Osteocyte (in vitro differentiated cells): ENCODE results near the gene CBLB. TPM values are rescaled to one million over a fixed set of nuclear protein-coding genes. Genes with fewer than 3 reads are reported as not detected.

Experiments
- DNase-seq: peaks from one replicate; pipeline ENCODE4 v3.0.0; 2021; ENCODE audit warnings: mixed read lengths; ENCODE audit not compliant: unreplicated experiment; ENCODE audit errors: extremely low spot score
- H3K27ac Mint-ChIP-seq: one replicate; pipeline ENCODE4 v1.8.0; 2021; ENCODE audit warnings: mild to moderate bottlenecking, mixed read lengths; ENCODE audit not compliant: unreplicated experiment
- H3K27me3 Mint-ChIP-seq: one replicate; pipeline ENCODE4 v1.8.0; 2021; ENCODE audit warnings: mixed read lengths; ENCODE audit not compliant: unreplicated experiment
- H3K36me3 Mint-ChIP-seq: one replicate; pipeline ENCODE4 v1.8.0; 2021; ENCODE audit warnings: mixed read lengths; ENCODE audit not compliant: unreplicated experiment
- H3K4me1 Mint-ChIP-seq: one replicate; pipeline ENCODE4 v1.8.0; 2021; ENCODE audit warnings: mixed read lengths; ENCODE audit not compliant: unreplicated experiment
- H3K4me3 Mint-ChIP-seq: one replicate; pipeline ENCODE4 v1.8.0; 2021; ENCODE audit warnings: mild to moderate bottlenecking, moderate library complexity, mixed read lengths; ENCODE audit not compliant: unreplicated experiment
- H3K9me3 Mint-ChIP-seq: one replicate; pipeline ENCODE4 v1.8.0; 2021; ENCODE audit warnings: mixed read lengths; ENCODE audit not compliant: unreplicated experiment
- total RNA-seq: library from RNA; stranded (reverse); gene quantifications from 2 replicates; pipeline ENCODE4 v1.2.1, GENCODE V29; 2021
- TF ChIP-seq, protein P1 (sequence below): fragments of 200-600 bp; sonication (generic); IDR thresholded peaks from 2 replicates; pipeline ENCODE4 v1.5.0; 2021; ENCODE audit warnings: antibody characterized with exemption, mild to moderate bottlenecking, moderate library complexity

Gene CBLB
- total RNA-seq, 1 donor from 2014 or later: 28.8 TPM

- peaks cover 12% of the 10 kb centered on the region for H3K4me1 Mint-ChIP-seq
- TF ChIP-seq, protein P1, sequence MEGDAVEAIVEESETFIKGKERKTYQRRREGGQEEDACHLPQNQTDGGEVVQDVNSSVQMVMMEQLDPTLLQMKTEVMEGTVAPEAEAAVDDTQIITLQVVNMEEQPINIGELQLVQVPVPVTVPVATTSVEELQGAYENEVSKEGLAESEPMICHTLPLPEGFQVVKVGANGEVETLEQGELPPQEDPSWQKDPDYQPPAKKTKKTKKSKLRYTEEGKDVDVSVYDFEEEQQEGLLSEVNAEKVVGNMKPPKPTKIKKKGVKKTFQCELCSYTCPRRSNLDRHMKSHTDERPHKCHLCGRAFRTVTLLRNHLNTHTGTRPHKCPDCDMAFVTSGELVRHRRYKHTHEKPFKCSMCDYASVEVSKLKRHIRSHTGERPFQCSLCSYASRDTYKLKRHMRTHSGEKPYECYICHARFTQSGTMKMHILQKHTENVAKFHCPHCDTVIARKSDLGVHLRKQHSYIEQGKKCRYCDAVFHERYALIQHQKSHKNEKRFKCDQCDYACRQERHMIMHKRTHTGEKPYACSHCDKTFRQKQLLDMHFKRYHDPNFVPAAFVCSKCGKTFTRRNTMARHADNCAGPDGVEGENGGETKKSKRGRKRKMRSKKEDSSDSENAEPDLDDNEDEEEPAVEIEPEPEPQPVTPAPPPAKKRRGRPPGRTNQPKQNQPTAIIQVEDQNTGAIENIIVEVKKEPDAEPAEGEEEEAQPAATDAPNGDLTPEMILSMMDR: no peak
- H3K4me3 Mint-ChIP-seq: no peak overlapping the region
- no peak overlapping the region for H3K27ac Mint-ChIP-seq
- H3K27me3 Mint-ChIP-seq: no peaks in the 10 kb centered on the region
- DNase-seq: no peak
- peaks cover 24% of the 10 kb centered on the region for H3K36me3 Mint-ChIP-seq
- H3K9me3 Mint-ChIP-seq: no peaks in the 10 kb centered on the region
These were observed 113.5 kb downstream of the CBLB start for GRCh38 chr3:105755121-105755886.

DNA sequence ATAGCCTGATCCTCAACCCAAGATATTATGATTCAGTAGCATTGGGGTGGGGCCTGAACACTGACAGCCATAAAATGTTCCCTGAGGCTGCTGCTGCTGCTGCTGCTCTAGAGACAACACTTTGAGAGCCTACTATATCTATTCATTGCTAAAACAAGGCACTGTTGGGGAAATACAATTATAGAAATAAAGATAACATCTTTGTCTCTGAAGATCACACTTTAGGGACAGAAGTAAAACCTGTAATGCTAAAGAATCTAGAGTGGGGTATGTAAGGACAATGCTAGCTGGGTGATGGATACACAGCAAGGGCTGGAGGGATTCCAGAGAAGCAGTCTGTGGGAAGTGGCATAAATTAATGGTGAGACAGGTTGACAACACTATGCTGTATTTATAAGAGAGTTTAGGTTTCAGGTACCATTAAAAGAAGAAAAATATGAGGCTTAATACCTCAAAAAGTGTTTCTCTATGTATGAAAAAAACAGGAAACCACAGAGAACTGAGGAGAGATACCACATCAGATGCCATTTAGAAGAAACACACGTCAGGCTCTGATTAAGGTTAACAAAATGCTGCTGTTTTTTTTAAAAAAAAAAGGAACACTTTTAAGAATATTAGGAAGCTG lies 115.9 kb downstream of the CBLB start:
- H3K4me3 Mint-ChIP-seq: no peak overlapping the region
- DNase-seq: no peak
- H3K27me3 Mint-ChIP-seq: no peaks in the 10 kb centered on the region

DNA sequence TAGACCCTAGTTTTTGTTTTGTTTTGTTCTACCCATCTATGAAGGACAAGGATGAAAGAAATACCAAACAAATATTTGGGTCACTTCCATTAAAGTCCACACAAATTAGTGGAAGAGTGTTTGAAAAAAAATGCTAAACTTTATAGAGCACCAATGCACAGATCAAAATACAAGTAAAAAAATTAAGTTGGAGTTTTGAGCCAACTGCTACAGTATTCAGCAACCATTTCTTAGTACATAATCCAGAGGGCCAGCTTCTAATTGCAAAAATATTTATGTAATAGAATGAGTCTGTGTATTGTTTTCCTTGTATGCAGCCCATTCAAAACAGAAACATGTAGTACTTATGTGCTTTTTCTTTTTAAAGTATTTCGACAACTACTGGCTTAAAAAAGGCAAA lies 121.1 kb downstream of the CBLB start:
- Mint-ChIP-seq H3K4me1 (peaks cover 25% of the 10 kb centered on the region), H3K27me3 (no peaks in the 10 kb centered on the region)
- no peak for DNase-seq

More for the DNA sequence above, 115.9 kb downstream of the CBLB start:
- H3K9me3 Mint-ChIP-seq: no peaks in the 10 kb centered on the region
- peaks cover 16% of the 10 kb centered on the region for H3K4me1 Mint-ChIP-seq
- TF ChIP-seq, protein P1: no peak
- peaks cover 19% of the 10 kb centered on the region for H3K36me3 Mint-ChIP-seq
- peak overlapping the region; percentile 48 for H3K27ac Mint-ChIP-seq

GRCh38 chr3:105747060-105747541 lies 121.7 kb downstream of the CBLB start:
- peaks cover 21% of the 10 kb centered on the region for H3K36me3 Mint-ChIP-seq
- no peak for DNase-seq
- H3K9me3 Mint-ChIP-seq: no peaks in the 10 kb centered on the region
- TF ChIP-seq, protein P1: no peak
- H3K27ac Mint-ChIP-seq: peak overlapping the region; percentile 20
- H3K27me3 Mint-ChIP-seq: no peaks in the 10 kb centered on the region
- no peak overlapping the region for H3K4me3 Mint-ChIP-seq
- peaks cover 21% of the 10 kb centered on the region for H3K4me1 Mint-ChIP-seq

More for the DNA sequence above, 121.1 kb downstream of the CBLB start:
- no peak overlapping the region for H3K27ac Mint-ChIP-seq
- TF ChIP-seq, protein P1: no peak
- peaks cover 21% of the 10 kb centered on the region for H3K36me3 Mint-ChIP-seq
- H3K4me3 Mint-ChIP-seq: no peak overlapping the region
- no peaks in the 10 kb centered on the region for H3K9me3 Mint-ChIP-seq
